VCaP (cell line): ENCODE data around the gene FOXP4.
A peak's percentile ranks its signal among the peaks of the same experiment; 100 is the strongest.

Source experiments
- H3K27ac ChIP-seq: fragments of 450-650 bp; 2 replicates; pipeline ENCODE4 v1.5.1; 2017
- TF ChIP-seq, protein P1 (sequence below): fragments of 450-650 bp; conservative IDR thresholded peaks from 2 replicates; pipeline ENCODE4 v1.5.1; 2017; ENCODE audit warnings: mild to moderate bottlenecking, moderate library complexity

FOXP4 gene

GRCh38 chr6:41568585-41569384, 22.6 kb downstream of the FOXP4 start:
- TF ChIP-seq, protein P1, sequence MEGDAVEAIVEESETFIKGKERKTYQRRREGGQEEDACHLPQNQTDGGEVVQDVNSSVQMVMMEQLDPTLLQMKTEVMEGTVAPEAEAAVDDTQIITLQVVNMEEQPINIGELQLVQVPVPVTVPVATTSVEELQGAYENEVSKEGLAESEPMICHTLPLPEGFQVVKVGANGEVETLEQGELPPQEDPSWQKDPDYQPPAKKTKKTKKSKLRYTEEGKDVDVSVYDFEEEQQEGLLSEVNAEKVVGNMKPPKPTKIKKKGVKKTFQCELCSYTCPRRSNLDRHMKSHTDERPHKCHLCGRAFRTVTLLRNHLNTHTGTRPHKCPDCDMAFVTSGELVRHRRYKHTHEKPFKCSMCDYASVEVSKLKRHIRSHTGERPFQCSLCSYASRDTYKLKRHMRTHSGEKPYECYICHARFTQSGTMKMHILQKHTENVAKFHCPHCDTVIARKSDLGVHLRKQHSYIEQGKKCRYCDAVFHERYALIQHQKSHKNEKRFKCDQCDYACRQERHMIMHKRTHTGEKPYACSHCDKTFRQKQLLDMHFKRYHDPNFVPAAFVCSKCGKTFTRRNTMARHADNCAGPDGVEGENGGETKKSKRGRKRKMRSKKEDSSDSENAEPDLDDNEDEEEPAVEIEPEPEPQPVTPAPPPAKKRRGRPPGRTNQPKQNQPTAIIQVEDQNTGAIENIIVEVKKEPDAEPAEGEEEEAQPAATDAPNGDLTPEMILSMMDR = no peak
- peak overlapping the region; percentile 75 for H3K27ac ChIP-seq

DNA sequence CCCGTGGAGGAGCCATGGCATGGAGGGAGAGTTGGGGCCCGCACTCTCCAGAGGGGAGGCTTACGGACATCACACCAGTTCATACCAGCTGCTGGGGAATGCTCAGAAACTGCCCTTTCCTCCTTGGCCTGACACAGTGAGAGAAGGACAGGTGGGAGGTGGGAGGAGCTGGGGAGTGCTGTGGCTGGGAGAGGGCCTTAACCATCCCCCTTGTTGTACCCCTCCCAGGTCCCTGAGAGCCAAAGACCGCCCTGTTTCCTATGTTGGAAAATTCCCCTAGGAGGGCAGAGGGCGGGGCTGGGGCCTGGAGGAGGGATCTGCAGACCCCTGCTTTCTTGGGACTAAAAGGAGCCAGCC, 24.1 kb downstream of the FOXP4 start:
- no peak overlapping the region for H3K27ac ChIP-seq
- TF ChIP-seq, protein P1 = no peak

GRCh38 chr6:41571021-41571780, 25.0 kb downstream of the FOXP4 start:
- peak overlapping the region; percentile 7; the same call in 1 of the 2 replicates for H3K27ac ChIP-seq
- TF ChIP-seq, protein P1 = no peak

DNA sequence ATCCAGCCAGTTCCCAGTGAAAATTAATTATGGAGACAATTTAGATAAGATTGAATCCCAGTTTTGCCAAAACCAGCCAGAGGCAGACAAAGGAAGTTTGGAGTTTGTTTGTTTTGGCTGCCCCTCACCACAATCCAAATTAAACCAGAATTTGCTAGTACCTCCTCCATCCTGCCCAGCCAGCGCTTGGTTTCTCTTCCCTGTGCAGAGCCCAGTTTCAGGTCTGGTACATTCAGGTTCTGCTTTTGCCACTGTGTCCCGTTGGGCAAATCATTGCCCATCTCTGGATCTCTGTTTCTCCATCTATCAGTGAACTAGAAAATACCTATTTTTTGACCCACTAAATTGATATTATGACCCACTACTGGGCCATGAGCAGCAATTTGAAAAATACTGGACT, 26.4 kb downstream of the FOXP4 start:
- TF ChIP-seq, protein P1 = no peak

GRCh38 chr6:41573276-41573675, 27.1 kb downstream of the FOXP4 start:
- TF ChIP-seq, protein P1 = no peak
- no peak overlapping the region for H3K27ac ChIP-seq

More for the DNA sequence above, 26.4 kb downstream of the FOXP4 start:
- H3K27ac ChIP-seq = no peak overlapping the region

DNA sequence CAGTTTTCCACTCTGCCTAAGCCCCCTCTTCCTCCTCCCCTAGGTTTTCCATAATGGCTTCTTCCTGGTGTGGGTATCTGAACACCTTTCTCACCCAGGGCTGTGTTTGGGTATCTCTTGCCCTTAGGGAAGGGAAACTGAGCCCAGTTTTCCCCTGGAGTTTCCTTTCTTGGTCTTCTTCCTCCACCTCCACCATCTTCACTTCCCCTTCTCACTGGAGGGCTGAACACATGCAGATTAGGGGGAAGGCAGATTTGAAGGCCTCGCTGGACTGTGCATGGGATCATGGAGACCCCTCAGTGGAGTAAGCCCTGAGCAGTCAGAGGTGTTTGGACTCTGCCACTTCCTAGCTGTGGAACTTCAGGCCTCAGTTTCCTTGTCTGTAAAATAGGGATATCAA, 27.8 kb downstream of the FOXP4 start:
- TF ChIP-seq, protein P1 = no peak
- H3K27ac ChIP-seq = no peak overlapping the region

DNA sequence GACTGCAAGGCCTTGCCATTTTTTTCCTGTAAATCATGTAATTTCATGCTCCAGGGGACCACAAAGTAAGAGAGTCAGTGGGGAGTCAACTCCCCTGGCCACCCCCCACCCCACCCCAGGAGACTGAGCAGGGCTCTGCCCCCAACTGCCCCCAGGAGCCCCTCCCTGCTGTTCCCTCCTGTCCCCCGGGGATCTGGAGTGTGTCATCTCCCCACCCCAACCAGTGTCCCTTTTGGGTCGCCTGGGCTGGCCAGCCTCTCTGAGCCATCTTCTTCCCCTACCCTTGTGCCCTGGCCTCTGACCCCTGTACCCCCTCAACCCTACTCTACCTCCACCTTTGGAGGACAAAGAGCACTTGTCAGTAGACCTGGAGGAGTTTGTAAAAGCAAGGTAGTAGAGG, 29.4 kb downstream of the FOXP4 start:
- H3K27ac ChIP-seq = no peak overlapping the region
- TF ChIP-seq, protein P1 = no peak
